Gastroesophageal sphincter (tissue), 3 donors: ENCODE measurements around the gene NELFB.
"Not testable (repeated sequence)": the region's sequence is repeated elsewhere in the genome, so short reads cannot be mapped to it uniquely, and the experiment has no call there.

Experiments
- CTCF ChIP-seq, 4 experiments: fragments of 200-600 bp in 2 of 4; fragments of 450-650 bp in 2 of 4; sonication (generic) in 1 of 4; IDR thresholded peaks; one replicate each; pipeline ENCODE4 v1.5.1; 2017 to 2019; ENCODE audit warnings: antibody characterized with exemption in 4 of 4, mild to moderate bottlenecking in 2 of 4, moderate library complexity in 2 of 4
- EP300 ChIP-seq: sonication (generic); formaldehyde crosslinking; IDR thresholded peaks from one replicate; pipeline ENCODE4 v1.6.1; 2017; ENCODE audit warnings: antibody characterized with exemption, mild to moderate bottlenecking
- POLR2A ChIP-seq, 2 donors: fragments of 450-650 bp; IDR thresholded peaks; one replicate each; pipeline ENCODE4 v1.6.1; 2017; ENCODE audit warnings: antibody characterized with exemption in 2 of 2, mild to moderate bottlenecking in 2 of 2, moderate library complexity in 1 of 2
- POLR2AphosphoS5 ChIP-seq: sonication (generic); formaldehyde crosslinking; IDR thresholded peaks from one replicate; pipeline ENCODE4 v1.6.1; 2017; ENCODE audit warnings: antibody characterized with exemption

DNA sequence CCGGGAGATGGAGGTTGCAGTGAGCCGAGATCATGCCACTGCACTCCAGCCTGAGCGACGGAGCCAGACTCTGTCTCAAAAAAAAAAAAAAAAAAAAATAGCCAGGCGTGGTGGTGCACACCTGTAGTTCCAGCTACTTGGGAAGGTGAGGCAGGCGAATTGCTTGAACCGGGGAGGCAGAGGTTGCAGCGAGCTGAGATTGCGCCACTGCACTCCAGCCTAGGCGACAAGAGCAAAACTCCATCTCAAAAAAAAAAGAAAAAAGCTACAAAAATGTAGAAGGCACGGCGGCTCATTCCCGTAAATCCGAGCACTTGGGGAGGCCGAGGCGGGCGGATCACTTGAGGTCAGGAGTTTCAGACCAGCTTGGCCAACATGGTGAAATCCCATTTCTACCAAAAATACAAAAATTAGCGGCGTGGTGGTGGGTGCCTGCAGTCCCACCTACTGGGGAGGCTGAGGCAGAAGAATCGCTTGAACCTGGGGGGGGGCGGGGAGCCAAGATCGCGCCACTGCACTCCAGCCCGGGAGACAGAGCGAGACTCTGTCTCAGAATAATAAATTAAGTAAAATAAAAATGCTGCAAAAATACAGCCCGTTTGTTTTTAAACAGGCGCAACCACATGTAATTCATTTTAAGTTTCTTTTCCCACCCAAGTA lies 15.5 kb upstream of the NELFB start:
- not testable (repeated sequence) for TF ChIP-seq POLR2AphosphoS5; EP300; CTCF (IDR thresholded peaks at IDR 0.05); POLR2A (IDR thresholded peaks at IDR 0.05)
